Keratinocyte (primary cell): ENCODE data around the gene SLC6A16.

Source experiments
- EZH2 ChIP-seq: IDR thresholded peaks from one replicate; pipeline ENCODE4 v1.6.1; 2012; ENCODE audit warnings: inconsistent platforms, mild to moderate bottlenecking, low read length, moderate library complexity
- TF ChIP-seq, protein P1 (sequence below), 3 experiments: IDR thresholded peaks in 1 of 3; conservative IDR thresholded peaks in 1 of 3; optimal IDR thresholded peaks in 1 of 3; 2 replicates in 2 of 3; 3 replicates in 1 of 3; pipeline versions ENCODE3 to v1.5.1; 2011; ENCODE audit warnings: low read length in 3 of 3, mild to moderate bottlenecking in 3 of 3, moderate library complexity in 2 of 3, control low read depth in 1 of 3, inconsistent platforms in 1 of 3; ENCODE audit not compliant: insufficient read depth in 2 of 3; ENCODE audit errors: extremely low read depth in 1 of 3

GRCh38 chr19:49282184-49282583 lies 42.8 kb downstream of the SLC6A16 start:
- no peak for TF ChIP-seq EZH2
- TF ChIP-seq, protein P1, sequence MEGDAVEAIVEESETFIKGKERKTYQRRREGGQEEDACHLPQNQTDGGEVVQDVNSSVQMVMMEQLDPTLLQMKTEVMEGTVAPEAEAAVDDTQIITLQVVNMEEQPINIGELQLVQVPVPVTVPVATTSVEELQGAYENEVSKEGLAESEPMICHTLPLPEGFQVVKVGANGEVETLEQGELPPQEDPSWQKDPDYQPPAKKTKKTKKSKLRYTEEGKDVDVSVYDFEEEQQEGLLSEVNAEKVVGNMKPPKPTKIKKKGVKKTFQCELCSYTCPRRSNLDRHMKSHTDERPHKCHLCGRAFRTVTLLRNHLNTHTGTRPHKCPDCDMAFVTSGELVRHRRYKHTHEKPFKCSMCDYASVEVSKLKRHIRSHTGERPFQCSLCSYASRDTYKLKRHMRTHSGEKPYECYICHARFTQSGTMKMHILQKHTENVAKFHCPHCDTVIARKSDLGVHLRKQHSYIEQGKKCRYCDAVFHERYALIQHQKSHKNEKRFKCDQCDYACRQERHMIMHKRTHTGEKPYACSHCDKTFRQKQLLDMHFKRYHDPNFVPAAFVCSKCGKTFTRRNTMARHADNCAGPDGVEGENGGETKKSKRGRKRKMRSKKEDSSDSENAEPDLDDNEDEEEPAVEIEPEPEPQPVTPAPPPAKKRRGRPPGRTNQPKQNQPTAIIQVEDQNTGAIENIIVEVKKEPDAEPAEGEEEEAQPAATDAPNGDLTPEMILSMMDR (optimal IDR thresholded peaks at IDR 0.05 in 1 of 3, IDR thresholded peaks at IDR 0.05 in 1 of 3, conservative IDR thresholded peaks at IDR 0.05 in 1 of 3; ENCODE audit: extremely low read depth in 1 of 3, insufficient read depth in 2 of 3, low read length in 3 of 3), result no peak
